Fibroblast of mammary gland (primary cell): Measurements from ENCODE around the gene CALML3.

Experiments
- DNase-seq: peaks from one replicate; pipeline ENCODE4 v3.0.0-alpha.2; 2010; ENCODE audit warnings: low read depth
- H3K4me3 ChIP-seq: 2 replicates; pipeline ENCODE4 v1.5.1; 2011; ENCODE audit warnings: low read depth, mild to moderate bottlenecking, low read length, moderate library complexity; ENCODE audit not compliant: control insufficient read depth
- CTCF ChIP-seq: conservative IDR thresholded peaks from 2 replicates; pipeline ENCODE4 v1.5.1; 2011; ENCODE audit warnings: low read depth, low read length, inconsistent platforms; ENCODE audit not compliant: control insufficient read depth, insufficient read depth

The CALML3 gene

GRCh38 chr10:5531558-5532306 lies 7.0 kb downstream of the CALML3 start:
- no peak overlapping the region for H3K4me3 ChIP-seq
- no peak for TF ChIP-seq CTCF
- no peak for DNase-seq

GRCh38 chr10:5532307-5532605 lies 7.5 kb downstream of the CALML3 start:
- no peak overlapping the region for H3K4me3 ChIP-seq
- no peak for DNase-seq
- TF ChIP-seq CTCF = no peak

- no peak for TF ChIP-seq CTCF
- H3K4me3 ChIP-seq = no peak overlapping the region
- DNase-seq = no peak
Measured at GRCh38 chr10:5532618-5533097, 7.9 kb downstream of the CALML3 start.

- H3K4me3 ChIP-seq = no peak overlapping the region
- no peak for DNase-seq
- no peak for TF ChIP-seq CTCF
Measured at GRCh38 chr10:5533098-5533731, 8.5 kb downstream of the CALML3 start.

GRCh38 chr10:5534051-5534821 lies 9.5 kb downstream of the CALML3 start:
- H3K4me3 ChIP-seq = no peak overlapping the region
- TF ChIP-seq CTCF = no peak
- no peak for DNase-seq

- TF ChIP-seq CTCF = no peak
- DNase-seq = peak; percentile 90
- no peak overlapping the region for H3K4me3 ChIP-seq
Measured at GRCh38 chr10:5534880-5535856, 10.4 kb downstream of the CALML3 start.
